GM19328 (cell line): ENCODE data around the gene ZNF384.
A peak's percentile ranks its signal among the peaks of the same experiment; 100 is the strongest.

Experiments
- ATAC-seq: cut with Tn5 transposase; IDR thresholded peaks from one replicate; pipeline ENCODE4 v1.9.1; 2021; ENCODE audit warnings: mild to moderate bottlenecking, moderate library complexity; ENCODE audit not compliant: unreplicated experiment

The ZNF384 gene

DNA sequence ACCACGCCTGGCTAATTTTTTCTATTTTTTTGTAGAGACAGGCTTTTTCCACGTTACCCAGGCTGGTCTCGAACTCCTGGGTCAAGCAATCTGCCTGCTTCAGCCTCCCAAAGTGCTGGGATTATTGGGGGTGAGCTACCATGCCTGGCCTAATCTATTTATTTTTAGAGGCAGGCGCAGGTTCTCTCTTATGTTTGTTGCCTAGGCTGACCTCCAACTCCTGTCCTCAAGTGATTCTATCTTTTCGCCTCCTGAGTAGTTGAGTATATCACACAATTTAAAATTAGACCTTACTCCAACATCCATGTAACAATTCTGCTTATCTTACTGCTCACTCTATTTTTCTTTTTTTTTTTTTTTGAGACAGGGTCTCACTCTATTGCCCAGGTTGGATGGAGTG is 35.2 kb downstream of the ZNF384 start:
- no peak for ATAC-seq

DNA sequence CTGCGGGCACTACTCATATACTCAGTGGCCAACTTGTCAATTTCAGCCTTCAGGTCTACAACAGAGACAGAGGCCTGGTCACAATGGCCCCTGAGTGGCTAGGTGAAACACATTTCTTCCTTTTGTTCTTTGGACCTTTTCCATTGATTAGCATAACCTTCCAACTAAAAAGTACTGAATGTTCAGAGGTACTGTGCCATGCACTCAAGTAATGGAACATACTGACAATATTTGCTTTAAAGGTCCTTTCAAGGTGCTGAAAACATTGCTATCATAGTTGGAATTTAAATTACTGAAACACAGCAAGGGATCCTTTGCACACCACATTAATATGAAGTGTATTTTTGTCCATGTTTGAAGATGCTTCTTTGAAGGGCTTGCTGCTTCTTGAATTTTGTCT is 35.8 kb downstream of the ZNF384 start:
- no peak for ATAC-seq

DNA sequence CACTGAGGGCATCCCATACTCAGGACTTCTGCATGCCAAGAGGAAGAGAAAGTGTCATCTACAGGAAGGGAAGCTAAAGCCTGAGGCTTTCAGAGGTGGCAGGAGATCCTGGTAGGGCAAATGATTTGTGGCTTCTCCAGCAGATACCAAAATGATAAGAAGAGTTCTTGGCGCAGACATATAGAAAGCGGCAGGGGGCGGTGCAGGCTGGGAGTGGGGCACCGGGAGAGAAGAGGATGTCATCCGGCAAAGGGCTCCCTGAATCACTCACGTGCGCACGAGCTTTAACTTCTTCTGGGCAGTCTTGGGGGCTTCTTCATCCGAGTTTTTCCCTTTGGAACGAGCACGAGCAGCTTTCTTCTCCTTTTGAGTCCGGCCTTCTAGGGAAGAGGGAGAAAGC is 36.8 kb downstream of the ZNF384 start:
- no peak for ATAC-seq

DNA sequence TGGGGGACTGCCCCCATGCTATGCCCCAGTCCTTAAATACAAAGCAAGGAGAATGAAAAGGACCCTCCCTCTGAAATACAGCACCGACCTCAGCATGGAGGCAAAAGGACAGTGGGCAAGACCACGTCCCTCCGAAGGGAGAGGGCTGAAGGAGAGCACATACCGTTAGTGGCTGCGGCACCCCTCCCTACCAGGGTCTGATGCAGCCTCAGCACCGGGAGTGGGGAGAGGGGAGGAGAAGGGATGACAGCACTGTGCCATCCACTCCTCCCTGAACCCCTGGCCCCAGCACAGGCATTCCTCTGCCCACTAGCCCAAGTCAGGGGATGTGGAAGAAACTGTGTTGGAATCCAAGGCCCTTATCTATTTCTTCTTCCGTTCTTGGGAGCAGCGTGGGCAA is 38.3 kb downstream of the ZNF384 start:
- no peak for ATAC-seq

DNA sequence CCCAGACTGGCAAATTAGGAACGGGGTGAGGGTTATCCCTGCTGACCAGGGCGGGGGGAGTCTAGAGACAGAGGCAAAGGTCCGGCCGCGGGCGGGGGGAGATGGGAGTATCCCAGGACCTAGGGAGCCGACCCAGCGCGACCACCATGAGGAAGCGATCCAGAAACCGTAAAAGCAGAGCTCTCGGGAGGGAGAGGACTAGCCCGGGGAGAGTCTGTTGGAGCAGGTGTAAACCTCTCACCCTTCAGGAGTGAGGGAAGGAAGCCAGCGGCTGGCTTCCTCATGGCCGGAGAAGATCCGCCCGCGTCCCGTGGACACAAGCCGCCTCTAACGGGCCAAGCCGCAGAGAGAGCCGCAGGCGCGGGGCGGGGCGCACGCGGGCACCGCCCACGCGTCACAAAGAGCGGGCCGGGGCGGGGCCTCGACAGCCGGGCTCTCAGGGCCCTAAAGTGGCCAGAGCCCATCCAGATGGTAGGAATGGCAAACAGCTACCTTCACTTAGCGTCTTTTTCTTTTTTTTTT is 42.0 kb downstream of the ZNF384 start, which contains the start of gene ACRBP:
TSS of gene ACRBP (minus strand) at position 350 of the 522 bp plus-strand sequence. CDS start at position 284, 66 bp downstream.
- ATAC-seq, result no peak

DNA sequence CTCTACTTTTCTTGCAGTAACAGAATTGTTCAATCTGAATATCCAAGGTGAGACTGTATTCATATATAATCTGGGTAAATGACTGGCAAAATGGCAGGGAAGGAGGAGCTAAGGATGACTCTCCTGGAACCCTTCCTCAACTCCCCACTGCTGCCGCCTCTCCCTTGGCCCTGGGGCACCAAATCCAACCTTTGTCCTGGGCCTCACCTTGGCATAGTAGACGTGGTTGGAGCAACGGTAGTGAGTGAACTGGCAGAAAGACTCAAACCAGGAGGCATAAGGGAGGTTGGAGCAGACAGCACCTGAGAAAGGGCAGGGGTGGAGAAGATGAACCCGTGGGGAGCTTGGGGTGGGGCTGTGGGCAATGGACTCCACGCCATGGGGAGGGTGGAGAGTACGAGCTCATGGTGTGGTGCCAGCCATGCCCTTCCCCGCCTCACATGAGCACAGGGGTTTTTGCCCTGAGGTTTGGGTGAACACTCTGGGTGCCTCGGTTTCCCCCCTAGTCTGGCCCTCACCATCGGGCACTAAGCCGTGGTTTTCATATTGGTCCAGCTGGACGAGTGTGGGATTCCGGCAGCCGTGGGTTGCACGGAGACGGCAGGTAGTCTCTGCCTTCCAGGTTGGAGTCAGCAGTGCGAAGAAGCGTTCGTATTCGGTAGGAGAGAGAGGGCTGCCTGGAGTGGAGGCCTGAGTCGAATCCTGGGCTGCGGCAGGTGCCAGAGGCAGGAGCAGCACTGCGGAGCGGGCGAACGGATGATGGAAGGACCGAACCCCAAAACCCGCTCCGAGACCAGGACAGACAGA is 42.7 kb downstream of the ZNF384 start:
- no peak for ATAC-seq

DNA sequence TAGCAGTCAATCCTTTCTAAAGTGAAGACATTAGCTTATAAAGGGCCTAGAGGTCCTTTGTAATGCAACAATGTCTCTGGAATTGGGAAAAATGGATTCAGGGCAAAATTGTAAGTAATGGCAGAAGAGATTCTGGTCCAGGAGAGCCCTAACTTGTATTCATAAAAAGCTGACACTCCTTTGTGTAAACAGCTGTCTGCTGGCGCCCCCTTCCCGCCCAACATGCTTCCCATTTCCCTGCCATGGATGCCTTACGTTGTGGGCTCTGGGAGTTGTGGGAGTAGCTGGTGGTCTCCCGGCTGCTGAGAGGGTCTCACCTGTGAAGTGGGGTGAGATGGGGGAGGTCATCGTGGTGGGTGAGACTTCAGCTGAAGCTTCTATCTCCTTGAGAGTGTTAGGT is 44.3 kb downstream of the ZNF384 start:
- no peak for ATAC-seq

DNA sequence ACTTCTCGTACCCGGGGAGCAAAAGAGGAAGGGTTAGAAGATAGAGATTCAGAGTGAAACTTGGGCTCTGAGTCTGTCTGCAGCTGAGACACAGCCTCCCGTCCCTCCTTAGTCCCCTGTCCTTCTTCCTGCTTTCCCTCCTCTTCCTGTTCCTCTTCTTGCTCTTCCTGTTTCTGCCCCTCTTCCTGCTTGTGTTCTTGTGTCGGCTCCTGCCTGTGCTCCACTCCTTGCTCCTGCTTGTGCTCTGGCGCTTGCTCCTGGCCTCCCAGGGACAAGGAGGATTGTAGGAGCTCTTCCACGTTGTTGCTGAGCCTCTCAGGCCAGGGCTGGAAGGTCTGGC is 44.9 kb downstream of the ZNF384 start:
- ATAC-seq, result no peak

DNA sequence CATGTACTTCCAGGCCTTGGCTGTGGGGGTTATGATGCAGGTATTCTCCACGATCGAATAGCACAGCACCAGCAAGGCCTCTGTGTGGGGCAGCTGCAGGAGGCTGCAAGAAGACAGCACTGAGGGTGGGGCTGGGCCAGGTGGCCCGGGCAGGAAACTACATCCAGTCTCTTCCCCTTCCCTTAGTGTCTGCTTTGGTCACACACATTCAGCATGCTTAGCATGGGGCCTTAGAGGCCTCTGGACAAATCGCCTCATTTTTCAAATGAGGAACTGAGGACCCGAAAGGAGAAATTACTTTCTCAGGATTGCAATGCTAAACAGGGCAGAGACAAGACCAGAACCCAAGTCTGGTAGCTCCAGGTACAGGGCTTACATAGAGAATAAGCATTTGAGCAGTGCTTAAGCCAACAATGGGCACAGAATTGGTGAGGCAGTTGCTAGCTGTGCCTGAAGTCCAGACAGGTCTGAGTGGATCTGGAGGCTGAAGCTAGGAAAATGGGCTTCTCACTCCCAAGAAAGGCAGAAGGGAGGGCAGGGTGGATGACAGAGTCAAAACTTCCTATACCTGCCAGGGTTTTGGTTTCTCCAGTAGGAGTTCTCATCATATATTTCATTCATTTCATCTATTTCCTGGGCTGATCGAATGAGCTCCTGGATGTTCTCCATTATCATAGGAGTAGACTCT is 45.5 kb downstream of the ZNF384 start:
- no peak for ATAC-seq

DNA sequence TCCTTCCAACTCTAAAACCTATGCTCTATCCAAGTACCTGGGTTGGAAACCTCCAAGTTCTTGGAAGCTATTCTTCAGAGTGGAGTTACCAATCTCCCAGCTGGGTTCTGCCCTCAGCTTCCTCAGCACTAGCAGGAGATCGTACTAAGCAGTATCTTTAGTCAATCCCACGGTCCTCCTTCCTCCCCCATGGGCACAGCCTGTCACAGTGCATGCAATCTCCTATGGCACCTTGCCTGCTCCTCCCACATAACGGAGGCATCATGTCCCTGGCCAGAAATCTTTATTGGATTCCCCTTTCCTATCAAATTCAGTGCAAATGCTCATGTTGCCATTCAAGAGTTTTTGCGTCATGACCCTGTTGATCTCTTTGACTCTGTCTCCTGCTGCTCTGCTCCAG is 48.0 kb downstream of the ZNF384 start:
- ATAC-seq, result no peak

DNA sequence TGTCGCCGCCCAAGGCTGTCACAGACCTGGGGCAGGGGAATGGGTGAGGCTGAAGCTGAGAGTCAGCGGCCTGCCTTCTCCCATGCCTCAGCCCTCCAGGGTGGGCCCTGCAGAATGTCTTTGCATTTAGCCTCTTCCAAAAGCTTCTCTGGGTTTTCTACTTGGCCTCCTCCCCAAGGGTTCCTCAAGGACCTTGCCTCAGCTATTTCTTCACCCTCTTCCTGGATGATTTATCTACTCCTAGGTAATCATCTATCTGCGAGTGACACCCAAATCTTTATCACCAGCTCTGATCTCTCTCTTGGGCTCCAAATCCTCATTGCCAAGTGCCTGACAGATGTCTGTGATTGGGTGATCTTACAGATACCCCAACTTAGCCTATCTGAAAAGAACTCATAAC is 48.7 kb downstream of the ZNF384 start:
- ATAC-seq, result no peak

DNA sequence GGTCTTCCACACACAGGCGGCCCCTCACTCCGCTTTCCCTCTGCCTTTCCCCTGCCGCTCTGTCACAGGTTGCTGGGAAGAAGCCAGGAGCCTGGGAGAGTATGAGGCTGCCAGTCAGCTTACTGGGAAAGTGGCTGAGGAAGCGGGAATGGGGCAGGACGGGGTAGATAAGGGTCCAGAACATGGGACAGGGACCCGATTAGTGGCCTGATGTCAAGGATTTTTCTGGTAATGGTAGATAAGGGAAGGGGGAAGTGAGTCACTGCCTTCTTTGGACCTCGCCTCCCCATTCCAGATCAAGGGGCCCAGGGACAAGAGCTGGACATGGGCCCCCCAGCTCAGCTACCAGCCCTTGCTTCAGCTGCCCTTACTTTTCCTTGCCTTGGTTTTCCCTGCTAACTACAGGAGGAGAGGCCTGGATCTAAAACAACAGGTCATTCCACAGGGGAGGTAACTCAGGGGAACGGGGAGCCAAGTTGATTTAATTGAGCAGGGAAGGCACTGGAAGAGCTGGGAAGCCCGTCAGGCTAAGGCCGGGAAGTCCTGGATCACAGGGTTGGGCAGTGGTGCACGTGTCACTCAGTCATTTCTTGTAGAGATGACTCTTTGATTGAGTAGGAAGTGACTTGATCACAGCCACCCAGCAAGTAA is 49.9 kb downstream of the ZNF384 start:
- ATAC-seq, result no peak

DNA sequence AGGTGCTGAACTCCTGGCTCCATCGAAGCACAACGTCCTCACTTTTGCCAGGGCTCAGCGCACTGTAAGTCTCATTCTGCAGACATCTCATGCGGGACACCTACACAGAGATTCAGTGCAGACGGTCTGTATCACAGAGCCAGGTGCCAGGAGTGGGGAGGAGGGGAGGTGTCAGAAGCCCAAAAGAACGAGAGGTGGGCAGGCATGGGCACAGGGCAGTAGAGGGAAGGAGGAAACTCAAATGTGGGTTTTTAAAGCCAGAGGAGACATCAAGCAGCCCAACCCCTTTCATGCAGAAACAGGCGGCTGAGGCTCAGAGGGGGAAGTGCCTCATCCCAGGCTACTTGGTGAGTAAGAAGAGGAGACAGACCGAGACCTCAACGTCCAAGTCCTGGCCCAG is 50.9 kb downstream of the ZNF384 start:
- no peak for ATAC-seq

DNA sequence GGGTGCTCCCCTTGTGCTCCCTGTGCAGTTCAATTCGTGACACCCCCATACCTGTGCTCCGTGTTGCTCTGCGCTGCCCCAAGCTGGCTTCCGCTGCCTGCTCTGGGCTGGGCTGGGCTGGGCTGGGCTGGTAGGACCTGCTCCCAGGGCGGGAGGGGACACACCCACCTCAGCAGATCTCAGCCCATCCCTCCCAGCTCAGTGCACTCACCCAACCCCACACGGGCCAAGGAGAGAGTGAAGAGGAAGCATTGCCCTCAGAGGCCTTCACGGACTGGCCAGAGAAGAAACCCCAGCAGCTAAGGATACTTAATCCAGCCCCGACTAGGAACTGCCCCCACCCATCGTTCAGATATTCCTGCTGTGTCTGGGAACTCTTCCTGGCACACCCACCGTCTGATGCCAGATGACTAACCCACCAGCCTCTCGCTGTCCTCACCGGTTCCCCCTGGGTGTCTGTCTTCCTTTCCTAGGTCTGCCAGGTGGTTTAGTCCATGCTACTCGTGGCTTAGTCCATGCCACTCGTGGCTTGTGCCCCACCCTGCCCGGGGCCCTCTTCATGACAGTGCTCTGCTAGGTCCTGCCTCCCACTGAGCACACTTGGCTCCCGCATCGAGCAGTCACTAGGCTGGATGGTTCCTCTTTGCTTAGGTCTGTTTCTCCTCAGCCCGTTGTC is 53.2 kb downstream of the ZNF384 start, which contains the start of gene LPAR5:
TSS of gene LPAR5 (minus strand) at position 104 of the 676 bp plus-strand sequence. CDS start 14,711 bp downstream, outside the sequence.
- no peak for ATAC-seq

DNA sequence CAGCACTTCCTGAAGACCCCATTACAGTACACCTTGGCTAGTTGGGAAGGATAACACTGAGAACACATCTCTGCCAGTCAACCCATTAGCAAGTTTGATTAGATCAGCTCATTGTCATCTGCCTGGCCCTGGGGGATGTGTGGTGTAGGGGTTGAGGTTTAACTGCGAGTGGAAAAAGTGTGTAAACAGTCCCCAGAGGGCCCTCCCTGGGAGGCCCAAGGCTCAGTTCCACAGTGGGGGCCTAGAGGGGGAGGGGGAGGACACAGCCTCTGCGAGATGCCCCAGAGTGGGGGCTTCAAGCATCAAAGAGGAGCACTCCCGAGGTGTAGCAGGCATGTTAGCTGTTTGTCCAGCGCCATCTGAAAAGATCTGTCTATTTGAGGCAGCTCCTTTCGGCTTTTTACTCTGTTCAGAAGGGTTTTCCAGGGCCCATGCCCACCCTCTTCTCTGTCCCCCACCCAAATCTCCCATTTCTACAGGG is 53.8 kb downstream of the ZNF384 start:
- no peak for ATAC-seq

DNA sequence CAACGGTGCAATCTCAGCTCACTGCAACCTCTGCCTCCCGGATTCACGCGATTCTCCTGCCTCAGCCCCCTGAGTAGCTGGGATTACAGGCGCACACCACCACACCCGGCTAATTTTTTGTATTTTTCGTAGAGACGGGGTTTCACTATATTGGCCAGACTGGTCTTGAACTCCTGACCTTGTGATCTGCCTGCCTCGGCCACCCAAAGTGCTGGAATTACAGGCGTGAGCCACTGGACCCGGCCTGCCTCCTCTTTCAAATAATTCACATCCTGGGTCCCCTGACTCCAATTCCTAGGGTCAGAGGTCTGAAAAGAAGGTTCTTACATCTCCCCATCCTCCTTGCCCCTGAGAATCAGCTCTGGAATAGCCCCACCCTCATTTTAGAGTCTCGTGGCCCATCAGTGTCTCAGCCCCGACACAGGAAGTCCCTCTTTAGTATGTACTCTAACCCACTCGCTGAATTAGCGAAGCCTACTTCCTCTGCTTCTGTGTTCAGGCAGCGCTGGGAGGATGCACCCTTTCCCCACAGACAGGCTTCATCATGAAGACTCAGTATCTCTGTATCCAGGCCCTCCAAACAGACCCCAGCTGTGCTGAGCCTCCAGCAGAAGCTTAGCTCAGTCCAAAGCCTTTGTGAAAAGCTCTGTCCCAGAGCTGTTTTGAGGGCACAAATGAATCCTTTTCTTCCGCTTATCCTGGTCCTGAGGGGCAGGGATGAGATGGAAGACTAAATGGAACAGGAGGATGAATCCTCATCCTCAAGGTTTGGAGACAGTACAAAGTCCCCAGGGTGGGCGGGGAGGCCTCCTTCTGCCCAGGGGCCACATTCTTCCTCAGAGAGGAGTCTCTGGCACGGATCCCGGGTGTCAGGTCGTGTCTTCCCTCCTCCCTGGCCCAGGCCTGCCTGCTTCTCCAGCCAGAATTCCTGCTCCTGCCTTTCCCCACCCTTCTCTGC is 56.9 kb downstream of the ZNF384 start:
- ATAC-seq, result peak; percentile 61

DNA sequence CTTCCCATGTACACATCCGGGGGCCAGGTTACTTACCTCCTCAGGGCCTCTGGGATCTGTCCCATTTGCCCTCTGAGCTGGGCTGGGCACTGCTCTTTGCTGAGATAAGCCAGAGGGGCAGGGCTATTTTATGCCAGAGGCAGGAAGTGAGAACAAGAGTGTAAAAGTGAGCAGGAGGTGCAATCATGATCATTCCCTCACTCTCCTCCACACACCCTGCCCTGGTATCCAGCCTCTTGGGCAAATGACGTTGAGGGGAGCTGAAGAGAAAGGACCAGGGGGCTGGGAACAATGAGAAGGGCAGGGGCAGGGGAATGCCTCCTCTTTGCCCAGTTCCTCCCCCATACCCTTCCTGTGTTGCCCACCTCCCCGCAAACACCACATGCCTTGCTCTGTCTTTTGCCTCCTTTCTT is 57.6 kb downstream of the ZNF384 start:
- no peak for ATAC-seq

DNA sequence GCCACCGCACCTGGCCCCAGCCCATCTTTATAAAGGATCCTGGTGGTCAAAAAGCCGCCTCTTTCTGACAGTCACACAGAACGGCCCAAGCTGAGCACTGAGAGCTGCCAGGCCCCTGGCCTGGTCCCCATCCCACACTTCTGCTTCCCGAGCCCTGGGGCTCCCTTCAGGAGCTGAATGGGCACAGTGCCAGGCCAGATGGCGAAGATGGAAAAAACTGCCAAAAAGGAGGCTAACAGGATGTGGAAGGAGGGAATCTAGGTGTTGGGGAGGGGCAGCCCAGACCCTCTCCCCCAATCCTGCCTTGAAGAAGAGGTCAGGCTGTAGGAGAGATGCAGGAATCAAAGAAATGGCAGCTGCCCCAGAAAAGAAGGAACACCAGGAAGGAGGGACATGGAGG is 58.4 kb downstream of the ZNF384 start:
- no peak for ATAC-seq

DNA sequence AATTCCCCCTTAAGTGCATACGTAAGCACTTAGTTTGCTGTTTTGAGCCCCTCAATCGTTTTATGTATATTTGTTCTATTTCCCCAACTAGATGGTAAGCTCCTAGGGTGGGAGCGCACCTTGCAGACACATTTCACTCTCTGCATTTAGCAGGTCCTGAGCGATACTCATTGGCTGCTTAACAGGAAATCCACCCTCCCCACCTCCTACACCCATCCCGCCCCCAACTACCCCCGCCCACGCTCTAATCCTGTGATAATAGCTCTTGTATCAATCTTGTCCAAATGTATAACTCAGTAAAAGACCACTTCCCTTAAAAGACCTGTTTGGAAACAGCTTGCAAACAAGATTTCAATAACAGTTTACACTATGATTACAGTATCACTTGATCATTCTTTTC is 61.6 kb downstream of the ZNF384 start:
- no peak for ATAC-seq
